DOHH2 (cell line): ENCODE measurements around the gene CIT.

Experiments
- EZH2phosphoT487 ChIP-seq: fragments of 200-600 bp; sonication (generic); IDR thresholded peaks from 2 replicates; pipeline ENCODE4 v1.6.1; 2017; ENCODE audit warnings: borderline replicate concordance, mild to moderate bottlenecking, antibody characterized with exemption, low read length, moderate library complexity, mixed read lengths
- TF ChIP-seq, protein P1 (sequence below): fragments of 200-600 bp; sonication (generic); IDR thresholded peaks from one replicate; pipeline ENCODE4 v1.5.1; 2014; ENCODE audit warnings: antibody characterized with exemption, mild to moderate bottlenecking, low read depth, low read length; ENCODE audit not compliant: poor library complexity, severe bottlenecking

DNA sequence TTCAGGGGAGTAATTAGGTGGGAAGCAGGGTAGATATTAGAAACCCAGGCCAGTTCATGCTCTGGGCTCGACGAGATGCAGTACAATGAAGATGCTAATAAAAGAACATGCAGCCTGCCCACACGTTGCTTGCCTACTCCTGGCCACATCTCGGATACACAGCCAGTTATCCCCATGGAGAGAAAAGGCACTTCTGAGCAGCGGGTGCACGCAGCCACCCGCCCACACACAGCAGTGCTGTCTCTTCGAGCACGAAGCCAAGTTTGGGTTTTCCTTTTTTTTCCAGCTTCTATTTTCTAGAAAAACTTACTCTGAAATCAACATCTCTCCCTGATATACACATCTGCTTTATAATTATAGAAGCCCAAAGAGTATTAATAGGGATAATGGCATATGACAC, 85.7 kb downstream of the CIT start:
- TF ChIP-seq, protein P1, sequence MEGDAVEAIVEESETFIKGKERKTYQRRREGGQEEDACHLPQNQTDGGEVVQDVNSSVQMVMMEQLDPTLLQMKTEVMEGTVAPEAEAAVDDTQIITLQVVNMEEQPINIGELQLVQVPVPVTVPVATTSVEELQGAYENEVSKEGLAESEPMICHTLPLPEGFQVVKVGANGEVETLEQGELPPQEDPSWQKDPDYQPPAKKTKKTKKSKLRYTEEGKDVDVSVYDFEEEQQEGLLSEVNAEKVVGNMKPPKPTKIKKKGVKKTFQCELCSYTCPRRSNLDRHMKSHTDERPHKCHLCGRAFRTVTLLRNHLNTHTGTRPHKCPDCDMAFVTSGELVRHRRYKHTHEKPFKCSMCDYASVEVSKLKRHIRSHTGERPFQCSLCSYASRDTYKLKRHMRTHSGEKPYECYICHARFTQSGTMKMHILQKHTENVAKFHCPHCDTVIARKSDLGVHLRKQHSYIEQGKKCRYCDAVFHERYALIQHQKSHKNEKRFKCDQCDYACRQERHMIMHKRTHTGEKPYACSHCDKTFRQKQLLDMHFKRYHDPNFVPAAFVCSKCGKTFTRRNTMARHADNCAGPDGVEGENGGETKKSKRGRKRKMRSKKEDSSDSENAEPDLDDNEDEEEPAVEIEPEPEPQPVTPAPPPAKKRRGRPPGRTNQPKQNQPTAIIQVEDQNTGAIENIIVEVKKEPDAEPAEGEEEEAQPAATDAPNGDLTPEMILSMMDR = no peak
- no peak for TF ChIP-seq EZH2phosphoT487
